Ovary (tissue), 3 donors: ENCODE measurements around the gene POLR3H.

Experiments used
- CTCF ChIP-seq, 3 donors: fragments of 450-650 bp in 2 of 3; fragments of 200-600 bp in 1 of 3; IDR thresholded peaks; one replicate each; pipeline versions ENCODE4 v1.5.1 to v1.8.0; 2016 to 2022; ENCODE audit warnings: antibody characterized with exemption in 3 of 3, mild to moderate bottlenecking in 1 of 3
- EP300 ChIP-seq: sonication (generic); formaldehyde crosslinking; IDR thresholded peaks from one replicate; pipeline ENCODE4 v1.6.1; 2017; ENCODE audit warnings: antibody characterized with exemption
- POLR2A ChIP-seq: fragments of 450-650 bp; IDR thresholded peaks from one replicate; pipeline ENCODE4 v1.6.1; 2017; ENCODE audit warnings: antibody characterized with exemption, mild to moderate bottlenecking, moderate library complexity
- donor health status: DM: no; HTN: no; CAD: no.

GRCh38 chr22:41508770-41509170 lies 35.5 kb downstream of the POLR3H start:
- TF ChIP-seq CTCF (IDR thresholded peaks at IDR 0.05) (no peak), POLR2A (no peak), EP300 (no peak)
